Astrocyte (in vitro differentiated cells and primary cell): ENCODE data around the gene DCC. TPM values are rescaled to one million over a fixed set of nuclear protein-coding genes. Genes with fewer than 3 reads are reported as not detected.

Source experiments
- DNase-seq: peaks from one replicate; pipeline ENCODE4 v3.0.0-alpha.2; 2010; ENCODE audit warnings: low read depth
- FAIRE-seq: peaks from 2 replicates; lab custom pipeline; 2011; peaks lifted over from hg19 to GRCh38; lab: Jason Lieb, UNC
- H2AFZ ChIP-seq: 2 replicates; pipeline ENCODE4 v1.6.0; 2012; ENCODE audit warnings: low read depth, low read length, inconsistent platforms
- H3K27ac ChIP-seq: 2 replicates; pipeline ENCODE4 v1.5.1; 2011; ENCODE audit warnings: low read depth, low read length, inconsistent platforms
- H3K27me3 ChIP-seq: 2 replicates; pipeline ENCODE4 v1.6.0; 2011; ENCODE audit warnings: low read length, inconsistent platforms; ENCODE audit not compliant: insufficient read depth
- H3K36me3 ChIP-seq: 2 replicates; pipeline ENCODE4 v1.5.1; 2011; ENCODE audit warnings: low read length, inconsistent platforms; ENCODE audit not compliant: insufficient read depth
- H3K4me1 ChIP-seq: 2 replicates; pipeline ENCODE4 v1.5.1; 2011; ENCODE audit warnings: low read length, inconsistent platforms; ENCODE audit not compliant: insufficient read depth
- H3K4me2 ChIP-seq: 2 replicates; pipeline ENCODE4 v1.6.0; 2012; ENCODE audit warnings: low read length, inconsistent platforms
- H3K4me3 ChIP-seq: 2 replicates; pipeline ENCODE4 v1.5.1; 2011; ENCODE audit warnings: low read depth, mild to moderate bottlenecking, low read length, inconsistent platforms; ENCODE audit not compliant: insufficient read depth
- H3K79me2 ChIP-seq: 2 replicates; pipeline ENCODE4 v1.6.0; 2012; ENCODE audit warnings: mild to moderate bottlenecking, low read length, inconsistent platforms; ENCODE audit not compliant: insufficient read depth
- H3K9ac ChIP-seq: 2 replicates; pipeline ENCODE4 v1.6.0; 2012; ENCODE audit warnings: mild to moderate bottlenecking, low read length, inconsistent platforms
- H3K9me3 ChIP-seq: 2 replicates; pipeline ENCODE4 v1.5.1; 2012; ENCODE audit warnings: low read depth, mild to moderate bottlenecking, low read length, inconsistent platforms; ENCODE audit not compliant: insufficient read depth
- H4K20me1 ChIP-seq: 2 replicates; pipeline ENCODE4 v1.6.0; 2012; ENCODE audit warnings: low read length, inconsistent platforms; ENCODE audit not compliant: insufficient read depth
- H3K27ac Mint-ChIP-seq: one replicate; pipeline ENCODE4 v1.8.0; 2021; ENCODE audit warnings: mild to moderate bottlenecking, mixed read lengths; ENCODE audit not compliant: unreplicated experiment
- H3K27me3 Mint-ChIP-seq: one replicate; pipeline ENCODE4 v1.8.0; 2021; ENCODE audit warnings: low read depth, mixed read lengths; ENCODE audit not compliant: unreplicated experiment
- H3K36me3 Mint-ChIP-seq: one replicate; pipeline ENCODE4 v1.8.0; 2021; ENCODE audit warnings: low read depth, mixed read lengths; ENCODE audit not compliant: unreplicated experiment
- H3K4me1 Mint-ChIP-seq: one replicate; pipeline ENCODE4 v1.8.0; 2021; ENCODE audit warnings: low read depth, mixed read lengths; ENCODE audit not compliant: unreplicated experiment
- H3K4me3 Mint-ChIP-seq: one replicate; pipeline ENCODE4 v1.8.0; 2021; ENCODE audit warnings: mild to moderate bottlenecking, moderate library complexity, mixed read lengths; ENCODE audit not compliant: unreplicated experiment
- H3K9me3 Mint-ChIP-seq: one replicate; pipeline ENCODE4 v1.8.0; 2021; ENCODE audit warnings: mild to moderate bottlenecking, mixed read lengths; ENCODE audit not compliant: unreplicated experiment
- EZH2 ChIP-seq: IDR thresholded peaks from 2 replicates; pipeline ENCODE4 v1.6.1; 2012; ENCODE audit warnings: mild to moderate bottlenecking, low read length, inconsistent platforms; ENCODE audit not compliant: insufficient read depth
- total RNA-seq: library from RNA; stranded (reverse); gene quantifications from 2 replicates; pipeline ENCODE4 v1.2.1, GENCODE V29; 2021
- TF ChIP-seq, protein P1 (sequence below): IDR thresholded peaks from 2 replicates; pipeline ENCODE4 v1.5.1; 2011; ENCODE audit warnings: low read depth, mild to moderate bottlenecking, inconsistent platforms, low read length, moderate library complexity; ENCODE audit not compliant: insufficient read depth

DCC gene
- total RNA-seq, 1 donor from 2014 or later: 2.6 TPM

DNA sequence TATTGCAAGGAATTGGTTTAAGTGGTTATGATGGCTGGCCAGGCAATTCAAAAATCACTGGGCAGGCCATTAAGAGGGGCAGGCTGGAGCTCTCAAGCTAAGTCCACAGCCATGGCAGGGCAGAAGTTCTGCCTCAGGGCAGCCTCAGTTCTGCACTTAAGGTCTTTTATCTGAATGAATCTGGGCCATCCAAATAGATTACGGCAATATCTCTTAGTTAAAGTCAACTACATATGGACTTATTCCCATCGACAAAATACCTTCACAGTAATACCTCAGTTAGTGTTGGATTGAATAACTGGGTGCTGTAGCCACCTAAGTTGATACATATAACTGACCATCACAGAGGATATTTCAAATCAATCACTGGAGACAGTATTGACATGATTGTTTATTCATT is 979.6 kb downstream of the DCC start:
- Histone ChIP-seq H3K27ac (no peak overlapping the region), H3K9ac (no peak overlapping the region), H4K20me1 (no peaks in the 10 kb centered on the region), H3K4me2 (no peak overlapping the region), H3K4me3 (no peak overlapping the region), H3K9me3 (no peaks in the 10 kb centered on the region), H2AFZ (no peak overlapping the region), H3K27me3 (no peaks in the 10 kb centered on the region), H3K4me1 (no peaks in the 10 kb centered on the region), H3K36me3 (no peaks in the 10 kb centered on the region), H3K79me2 (no peaks in the 10 kb centered on the region)
- Mint-ChIP-seq H3K36me3 (no peaks in the 10 kb centered on the region), H3K27me3 (no peaks in the 10 kb centered on the region), H3K27ac (no peak overlapping the region), H3K4me1 (no peaks in the 10 kb centered on the region), H3K9me3 (no peaks in the 10 kb centered on the region), H3K4me3 (no peak overlapping the region)
- TF ChIP-seq EZH2: no peak
- TF ChIP-seq, protein P1, sequence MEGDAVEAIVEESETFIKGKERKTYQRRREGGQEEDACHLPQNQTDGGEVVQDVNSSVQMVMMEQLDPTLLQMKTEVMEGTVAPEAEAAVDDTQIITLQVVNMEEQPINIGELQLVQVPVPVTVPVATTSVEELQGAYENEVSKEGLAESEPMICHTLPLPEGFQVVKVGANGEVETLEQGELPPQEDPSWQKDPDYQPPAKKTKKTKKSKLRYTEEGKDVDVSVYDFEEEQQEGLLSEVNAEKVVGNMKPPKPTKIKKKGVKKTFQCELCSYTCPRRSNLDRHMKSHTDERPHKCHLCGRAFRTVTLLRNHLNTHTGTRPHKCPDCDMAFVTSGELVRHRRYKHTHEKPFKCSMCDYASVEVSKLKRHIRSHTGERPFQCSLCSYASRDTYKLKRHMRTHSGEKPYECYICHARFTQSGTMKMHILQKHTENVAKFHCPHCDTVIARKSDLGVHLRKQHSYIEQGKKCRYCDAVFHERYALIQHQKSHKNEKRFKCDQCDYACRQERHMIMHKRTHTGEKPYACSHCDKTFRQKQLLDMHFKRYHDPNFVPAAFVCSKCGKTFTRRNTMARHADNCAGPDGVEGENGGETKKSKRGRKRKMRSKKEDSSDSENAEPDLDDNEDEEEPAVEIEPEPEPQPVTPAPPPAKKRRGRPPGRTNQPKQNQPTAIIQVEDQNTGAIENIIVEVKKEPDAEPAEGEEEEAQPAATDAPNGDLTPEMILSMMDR: no peak
- FAIRE-seq (no peak), DNase-seq (no peak)

DNA sequence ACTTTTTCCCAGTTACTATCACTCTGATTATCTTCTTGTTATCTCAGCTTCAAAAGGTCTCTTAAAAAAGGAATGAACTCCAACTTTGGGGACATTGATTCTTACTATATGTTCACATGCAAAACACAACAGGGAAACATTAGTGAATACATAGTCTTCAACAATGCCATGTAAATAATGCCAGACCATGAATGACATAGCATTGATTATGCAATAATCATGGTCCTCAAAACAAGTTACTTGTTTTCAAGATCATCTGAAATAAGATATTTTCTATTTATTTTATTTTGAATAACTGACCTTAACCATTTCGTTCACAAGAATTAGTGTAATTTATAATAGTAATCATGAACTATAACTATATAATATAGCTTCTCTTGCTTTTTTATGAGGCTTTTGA is 982.2 kb downstream of the DCC start:
- no peaks in the 10 kb centered on the region for H3K79me2 ChIP-seq
- no peak overlapping the region for H2AFZ ChIP-seq
- H4K20me1 ChIP-seq: no peaks in the 10 kb centered on the region
- H3K27ac ChIP-seq: no peak overlapping the region
- Mint-ChIP-seq H3K27ac (no peak overlapping the region), H3K36me3 (no peaks in the 10 kb centered on the region), H3K4me1 (no peaks in the 10 kb centered on the region), H3K4me3 (no peak overlapping the region), H3K27me3 (no peaks in the 10 kb centered on the region), H3K9me3 (no peaks in the 10 kb centered on the region)
- DNase-seq (no peak), FAIRE-seq (no peak)
- TF ChIP-seq, protein P1: no peak
- no peak for TF ChIP-seq EZH2
- no peaks in the 10 kb centered on the region for H3K27me3 ChIP-seq
- no peaks in the 10 kb centered on the region for H3K36me3 ChIP-seq
- H3K4me3 ChIP-seq: no peak overlapping the region
- no peaks in the 10 kb centered on the region for H3K9me3 ChIP-seq
- H3K9ac ChIP-seq: no peak overlapping the region
- no peak overlapping the region for H3K4me2 ChIP-seq
- H3K4me1 ChIP-seq: no peaks in the 10 kb centered on the region

DNA sequence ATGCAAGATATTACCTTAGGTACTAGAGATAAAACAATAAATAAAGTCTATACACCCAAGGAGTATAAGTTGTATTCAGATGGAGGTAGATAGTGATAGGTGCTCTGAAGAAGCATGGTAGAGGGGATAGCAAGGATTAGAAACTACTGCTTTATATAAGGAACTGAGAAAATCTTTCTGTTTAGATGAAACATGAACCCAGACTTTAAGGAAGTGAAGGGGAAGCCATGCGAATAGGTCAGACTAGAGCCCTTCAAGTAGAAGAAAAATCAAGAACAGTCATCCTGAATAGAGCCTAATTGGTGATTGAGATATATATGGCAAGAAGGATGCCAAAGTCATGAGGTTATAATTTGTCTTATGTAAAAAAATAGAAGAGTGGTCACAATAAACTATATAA is 984.4 kb downstream of the DCC start:
- no peaks in the 10 kb centered on the region for H3K27me3 Mint-ChIP-seq
- DNase-seq (no peak), FAIRE-seq (no peak)
- H3K36me3 ChIP-seq: no peaks in the 10 kb centered on the region
- no peak overlapping the region for H3K9ac ChIP-seq
- H3K4me3 Mint-ChIP-seq: no peak overlapping the region
- no peak overlapping the region for H3K27ac ChIP-seq
- H3K36me3 Mint-ChIP-seq: no peaks in the 10 kb centered on the region
- no peak for TF ChIP-seq EZH2
- TF ChIP-seq, protein P1: no peak
- no peak overlapping the region for H3K4me3 ChIP-seq
- no peak overlapping the region for H3K4me2 ChIP-seq
- H3K9me3 Mint-ChIP-seq: no peaks in the 10 kb centered on the region
- no peak overlapping the region for H2AFZ ChIP-seq
- H3K27me3 ChIP-seq: no peaks in the 10 kb centered on the region
- no peaks in the 10 kb centered on the region for H3K79me2 ChIP-seq
- H4K20me1 ChIP-seq: no peaks in the 10 kb centered on the region
- H3K27ac Mint-ChIP-seq: no peak overlapping the region
- H3K9me3 ChIP-seq: no peaks in the 10 kb centered on the region
- no peaks in the 10 kb centered on the region for H3K4me1 Mint-ChIP-seq
- H3K4me1 ChIP-seq: no peaks in the 10 kb centered on the region
